ENCODE results near the gene NEIL3.

- TF ChIP-seq CTCF (IDR thresholded peaks at IDR 0.05; ENCODE audit: low read length), result no peak
- no peak for TF ChIP-seq EZH2 (optimal IDR thresholded peaks at IDR 0.05; ENCODE audit: low read depth, low read length)
- no peak for TF ChIP-seq EZH2phosphoT487 (IDR thresholded peaks at IDR 0.05; ENCODE audit: low read length)
Observed at GRCh38 chr4:177271091-177271490, 38.6 kb upstream of the NEIL3 start.

Data from MM.1S (cell line).